Lung microvascular endothelial cell (primary cell): ENCODE data around the gene PDPN. TPM values are rescaled to one million over a fixed set of nuclear protein-coding genes. Genes with fewer than 3 reads are reported as not detected.

Experiments
- DNase-seq, 2 donors: peaks; one replicate each; pipeline versions ENCODE4 v3.0.0 to v3.0.0-alpha.2; 2010; ENCODE audit warnings: low read depth in 2 of 2
- total RNA-seq: library from RNA; depleted of rRNA; stranded (reverse); fragments of >200 nt; gene quantifications from 2 replicates; pipeline ENCODE4 v1.2.1, GENCODE V29; 2014

Gene PDPN
- total RNA-seq, 1 donor from 2014 or later, result 108 TPM

- no peak for DNase-seq
Measured at GRCh38 chr1:13577846-13578245, 5.8 kb upstream of the PDPN start.

GRCh38 chr1:13581446-13581845 lies 2.2 kb upstream of the PDPN start:
- peak in 1 of 2 donors; percentile 49 for DNase-seq

GRCh38 chr1:13582713-13583443 lies 754 bp upstream of the PDPN start:
- no peak for DNase-seq

- peak in 1 of 2 donors; percentile 60 for DNase-seq
Measured at GRCh38 chr1:13583966-13584791, 547 bp downstream of the PDPN start.

GRCh38 chr1:13584876-13585611 lies 1.4 kb downstream of the PDPN start:
- DNase-seq, result peak in 1 of 2 donors; percentile 34

GRCh38 chr1:13585612-13585991 lies 2.0 kb downstream of the PDPN start:
- DNase-seq, result no peak

GRCh38 chr1:13586001-13586400 lies 2.4 kb downstream of the PDPN start:
- peak in 1 of 2 donors; percentile 34 for DNase-seq

- DNase-seq, result peak in 1 of 2 donors; percentile 84
Measured at GRCh38 chr1:13587256-13588030, 3.8 kb downstream of the PDPN start.

- DNase-seq, result no peak
Measured at GRCh38 chr1:13588946-13589796, 5.5 kb downstream of the PDPN start.

GRCh38 chr1:13590486-13590885 lies 6.9 kb downstream of the PDPN start:
- DNase-seq, result peak in 1 of 2 donors; percentile 43

GRCh38 chr1:13593511-13594131 lies 10.0 kb downstream of the PDPN start:
- peak in 1 of 2 donors; percentile 59 for DNase-seq

GRCh38 chr1:13595411-13595810 lies 11.8 kb downstream of the PDPN start:
- DNase-seq, result no peak

GRCh38 chr1:13597166-13597565 lies 13.5 kb downstream of the PDPN start:
- no peak for DNase-seq

- no peak for DNase-seq
Measured at GRCh38 chr1:13600762-13601453, 17.3 kb downstream of the PDPN start.

- no peak for DNase-seq
Measured at GRCh38 chr1:13604176-13604575, 20.5 kb downstream of the PDPN start.

- DNase-seq, result no peak
Measured at GRCh38 chr1:13604721-13605120, 21.1 kb downstream of the PDPN start.

GRCh38 chr1:13605159-13605558 lies 21.5 kb downstream of the PDPN start:
- DNase-seq, result peak in 1 of 2 donors; percentile 82

GRCh38 chr1:13607002-13607401 lies 23.4 kb downstream of the PDPN start:
- no peak for DNase-seq

GRCh38 chr1:13616234-13616633 lies 32.6 kb downstream of the PDPN start:
- no peak for DNase-seq
